ENCODE data around the gene WNK3.
"Not testable (repeated sequence)": the region's sequence is repeated elsewhere in the genome, so short reads cannot be mapped to it uniquely, and the experiment has no call there.

The WNK3 gene

DNA sequence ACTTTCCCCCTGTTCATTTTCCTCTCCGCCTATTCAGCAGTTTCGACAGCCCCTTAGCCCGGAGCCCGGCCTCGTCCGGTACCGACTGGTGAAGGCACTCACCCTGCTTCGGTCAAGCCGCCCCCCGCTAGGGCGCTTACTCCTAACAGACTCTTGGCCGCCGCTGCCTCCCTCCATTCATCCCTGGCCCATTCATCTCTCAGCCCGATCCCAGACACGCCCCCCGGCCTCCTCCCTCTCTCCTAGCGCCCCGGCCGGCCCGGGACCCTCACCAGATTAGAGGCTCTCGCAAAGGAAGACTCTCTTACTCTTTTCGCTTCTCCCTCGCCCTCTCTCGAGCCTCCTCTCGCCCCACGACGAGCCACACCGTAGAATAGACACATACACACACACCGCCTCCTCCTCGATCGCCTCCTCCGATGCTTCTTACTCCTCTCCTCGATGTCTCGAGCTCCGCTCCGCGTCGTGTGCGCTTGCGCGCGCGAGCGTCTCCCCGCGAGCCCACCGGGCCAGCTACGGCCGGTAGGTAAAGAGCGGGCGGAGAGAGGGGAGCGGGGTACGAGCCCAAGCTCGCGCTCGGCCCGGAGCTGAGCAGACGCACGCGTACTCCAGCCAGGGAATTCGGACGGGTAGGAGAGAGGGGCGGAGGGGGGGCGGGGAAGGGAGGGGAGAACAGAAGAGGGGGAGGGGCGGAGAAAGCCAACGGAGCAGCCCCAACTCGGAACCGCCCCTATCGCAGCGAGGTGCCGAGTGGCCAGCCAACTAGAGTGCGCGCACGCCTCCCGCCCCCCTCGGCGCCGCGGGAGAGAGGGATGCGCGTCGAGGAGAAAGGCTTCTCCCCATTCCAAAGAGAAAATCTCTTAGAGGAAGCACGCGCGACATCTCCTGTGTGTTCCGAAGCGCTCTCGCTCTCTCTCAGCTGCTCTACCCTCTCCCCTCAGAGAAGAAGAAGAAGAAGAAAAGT lies at the start of gene WNK3:
WNK3 (minus strand) TSS at position 633 of the 964 bp plus-strand sequence.
- peak; percentile 79 for DNase-seq

GRCh38 chrX:54407266-54407665 lies 49.4 kb upstream of the WNK3 start:
- DNase-seq, result no peak

DNA sequence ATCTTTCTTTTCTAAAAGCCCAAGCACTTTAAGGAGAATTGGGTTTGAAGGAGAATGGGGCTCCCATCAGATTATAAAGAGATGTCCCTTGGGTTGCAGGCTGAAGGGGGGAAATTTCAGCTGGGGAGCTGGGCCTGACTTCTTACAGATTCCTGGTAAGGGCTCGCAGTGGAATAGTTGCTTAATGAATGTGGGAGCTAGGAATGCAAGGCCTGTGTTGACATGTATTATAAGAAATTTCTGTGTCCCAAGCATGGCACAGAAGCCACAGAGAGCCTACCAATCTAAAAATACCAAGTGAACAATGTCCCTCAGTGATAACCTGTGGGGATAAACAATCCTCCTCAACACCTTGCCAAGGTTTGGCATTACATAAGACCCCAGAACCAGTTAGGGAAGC lies 39.3 kb upstream of the WNK3 start:
- no peak for DNase-seq

DNA sequence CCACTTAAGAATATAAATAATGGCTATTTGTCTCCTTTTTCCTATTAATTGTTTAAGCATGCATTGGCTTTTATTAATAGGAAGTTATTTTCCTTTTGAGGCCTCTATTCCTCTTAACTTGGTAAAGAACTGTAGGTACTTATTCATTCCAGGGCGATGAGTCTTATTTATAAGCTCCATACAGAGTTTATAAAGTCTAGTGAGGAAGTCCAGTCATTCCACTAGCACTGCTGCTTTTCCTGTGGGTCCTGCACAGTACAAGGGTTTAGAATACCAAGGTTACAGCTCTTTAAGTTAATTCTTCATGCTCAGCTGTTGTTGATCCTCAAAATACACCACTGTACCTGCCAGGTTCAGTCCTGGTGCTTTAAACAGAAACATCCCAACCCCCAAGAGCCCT lies 28.5 kb upstream of the WNK3 start:
- no peak for DNase-seq

GRCh38 chrX:54384661-54385060 lies 26.8 kb upstream of the WNK3 start:
- not testable (repeated sequence) for DNase-seq

- no peak for DNase-seq
Measured at GRCh38 chrX:54359408-54359807, 1.6 kb upstream of the WNK3 start.

DNA sequence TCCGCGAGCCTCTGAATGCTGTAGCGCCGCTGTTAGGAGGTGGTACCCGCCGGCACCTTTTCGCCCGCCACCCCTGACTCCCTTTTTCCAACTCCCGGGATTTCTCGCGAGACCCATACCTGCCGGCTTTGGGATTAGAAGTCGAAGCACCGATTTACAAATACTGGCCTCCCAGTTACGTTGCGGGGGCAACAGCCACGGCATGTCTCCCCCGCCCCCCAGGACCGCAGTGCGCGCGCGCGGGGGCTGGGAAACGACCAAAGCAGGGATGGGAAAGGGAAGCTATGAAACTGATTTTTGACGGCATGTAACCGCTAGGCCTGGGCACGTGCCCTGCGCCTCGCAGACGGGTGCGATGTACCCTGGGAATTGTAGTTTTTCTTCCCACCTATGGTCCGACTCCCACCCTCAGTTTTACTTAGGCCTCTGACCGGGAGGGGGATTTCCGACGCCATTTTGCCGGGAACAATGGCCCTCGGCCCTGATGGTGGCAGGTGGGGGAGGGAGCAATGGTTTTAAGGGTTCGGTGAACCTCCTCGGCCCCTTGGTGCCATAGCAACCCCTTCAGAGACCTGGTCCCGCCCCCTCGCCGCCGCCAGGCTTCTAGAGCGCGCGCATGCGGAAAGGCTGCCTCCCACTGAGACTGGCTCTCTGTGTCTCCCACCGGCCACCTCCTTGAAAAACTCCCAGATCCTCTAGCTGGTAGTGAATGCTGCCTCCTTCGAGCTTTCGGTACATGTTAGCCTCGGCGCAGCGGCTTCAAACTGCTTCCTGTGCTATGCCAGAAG lies 772 bp upstream of the WNK3 start:
- DNase-seq, result peak; percentile 85

DNA sequence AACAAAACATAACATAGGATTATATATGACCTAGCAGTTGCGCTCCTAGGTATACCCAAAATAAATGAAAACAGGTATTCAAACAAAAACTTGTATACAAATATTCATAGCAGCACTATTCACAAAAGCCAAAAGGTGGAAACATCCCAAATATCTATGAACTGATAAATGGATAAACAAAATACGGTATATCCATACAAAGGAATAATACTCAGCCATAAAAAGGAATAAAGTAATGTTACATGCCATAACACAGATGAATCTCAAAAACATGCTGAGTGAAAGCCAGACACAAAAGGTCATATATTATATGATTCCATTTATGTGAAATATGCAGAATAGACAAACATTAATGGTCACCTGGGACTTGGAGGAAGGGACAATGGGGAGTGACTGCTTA lies 5.2 kb downstream of the WNK3 start:
- DNase-seq, result no peak

GRCh38 chrX:54337383-54337782 lies 20.5 kb downstream of the WNK3 start:
- DNase-seq, result not testable (repeated sequence)

- no peak for DNase-seq
Measured at GRCh38 chrX:54325077-54325476, 32.8 kb downstream of the WNK3 start.

DNA sequence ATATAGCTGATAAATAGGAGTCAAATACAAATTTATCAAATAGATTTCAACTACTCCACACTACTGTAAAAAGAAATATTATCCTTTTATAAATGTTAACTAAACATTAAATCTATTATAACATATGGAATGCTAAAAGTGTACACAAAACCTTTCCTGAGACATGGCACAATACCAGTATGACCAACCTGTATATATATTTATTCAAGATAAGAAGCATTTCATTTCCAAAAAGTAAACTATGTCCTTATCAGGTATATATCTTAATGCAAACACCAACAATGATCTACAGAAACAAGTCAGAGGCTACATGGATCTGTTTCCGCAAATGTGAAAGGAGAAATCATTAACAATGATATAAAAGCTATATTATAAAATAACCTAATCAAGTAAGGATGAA lies 37.8 kb downstream of the WNK3 start:
- DNase-seq, result no peak

DNA sequence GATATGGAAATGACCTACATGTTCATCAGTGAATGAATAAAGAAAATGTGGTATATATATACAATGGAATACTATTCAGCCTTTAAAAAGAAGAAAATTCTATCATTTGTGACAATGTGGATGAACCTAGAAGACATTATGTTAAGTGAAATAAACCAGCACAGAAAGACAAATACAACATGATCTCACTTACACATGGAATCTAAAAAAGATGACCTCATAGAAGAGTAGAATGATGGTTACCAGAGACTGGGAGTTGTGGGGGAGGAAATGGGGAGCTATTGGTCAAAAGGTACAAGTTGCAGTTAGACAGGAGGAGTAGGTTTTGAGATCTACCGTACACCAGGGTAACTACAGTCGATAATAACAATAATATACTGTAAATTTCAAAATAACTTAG lies 51.5 kb downstream of the WNK3 start:
- no peak for DNase-seq

DNA sequence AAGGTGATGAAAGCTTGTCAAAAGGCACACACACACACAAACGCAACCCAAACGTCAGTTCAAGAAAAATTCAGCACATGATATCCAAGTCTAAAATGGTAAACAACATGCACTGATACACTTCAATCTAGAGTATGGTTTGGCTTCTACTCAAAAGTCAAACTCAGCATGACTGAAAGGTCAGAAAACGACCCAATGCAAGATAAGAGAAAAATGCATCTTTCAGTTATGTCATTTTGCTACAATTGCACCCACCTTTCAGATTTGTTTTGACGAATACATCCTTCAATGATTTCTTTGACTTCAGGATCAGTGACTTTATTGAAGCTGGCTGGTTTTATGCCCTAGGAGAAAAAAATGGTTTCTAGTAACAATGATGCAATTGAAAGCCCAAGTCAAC lies 56.3 kb downstream of the WNK3 start:
- DNase-seq, result no peak

- DNase-seq, result no peak
Measured at GRCh38 chrX:54294306-54294705, 63.5 kb downstream of the WNK3 start.

DNA sequence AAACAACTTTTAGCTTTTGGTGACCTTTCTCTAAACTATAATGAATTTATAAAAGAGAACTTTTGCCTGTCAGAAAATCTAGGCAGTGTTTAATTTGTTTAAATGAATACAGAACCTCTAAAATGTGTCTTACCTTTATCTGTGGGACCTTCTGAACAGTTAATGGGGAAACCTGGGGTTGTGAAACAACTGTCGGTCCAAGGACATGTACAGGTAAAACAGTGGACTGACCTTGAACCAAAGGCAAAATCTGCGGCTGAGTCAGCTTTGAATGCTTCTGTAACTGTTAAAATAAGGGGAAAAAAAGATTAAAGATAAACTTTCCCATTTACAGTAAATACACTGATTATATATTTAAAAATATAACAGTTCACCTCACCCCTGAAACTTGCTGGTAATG lies 65.1 kb downstream of the WNK3 start:
- no peak for DNase-seq

DNA sequence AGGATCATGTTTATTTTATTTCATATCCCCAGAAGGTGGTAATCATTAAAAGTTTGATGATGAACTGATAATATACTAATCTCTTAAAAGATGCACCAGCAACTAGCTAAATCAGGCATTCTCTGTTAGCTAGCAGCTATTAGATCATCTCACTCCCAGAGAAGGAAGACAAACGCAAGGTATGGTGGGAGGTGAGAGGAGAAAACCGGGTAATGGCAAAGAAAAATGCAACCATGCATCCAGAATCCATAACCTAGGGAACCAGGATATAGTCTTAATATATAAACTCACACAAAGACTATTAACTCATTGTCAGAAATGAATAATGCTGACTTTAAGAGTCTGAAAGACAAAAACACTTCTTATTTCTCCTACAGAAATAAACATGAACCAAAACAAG lies 66.1 kb downstream of the WNK3 start:
- no peak for DNase-seq

DNA sequence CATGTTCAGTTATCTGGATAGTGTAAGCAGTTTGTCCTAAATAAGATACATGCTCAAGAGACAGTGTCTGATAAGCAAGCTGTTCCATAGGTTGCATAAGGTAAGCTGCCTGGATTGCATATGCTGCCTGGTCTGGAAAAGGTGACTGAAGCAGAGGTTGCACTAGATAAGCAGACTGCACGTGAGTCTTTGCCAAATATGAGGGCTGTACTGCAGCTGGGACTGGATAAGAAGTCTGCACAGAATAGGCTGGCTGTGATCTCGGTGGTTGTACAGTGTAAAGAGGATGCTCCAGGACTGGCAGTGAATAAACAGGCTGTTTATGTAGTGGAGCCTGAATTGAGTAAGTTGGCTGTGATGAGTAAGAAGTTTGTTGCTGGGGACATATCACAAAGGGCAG lies 68.9 kb downstream of the WNK3 start:
- no peak for DNase-seq

GRCh38 chrX:54288277-54288676 lies 69.6 kb downstream of the WNK3 start:
- DNase-seq, result no peak

DNA sequence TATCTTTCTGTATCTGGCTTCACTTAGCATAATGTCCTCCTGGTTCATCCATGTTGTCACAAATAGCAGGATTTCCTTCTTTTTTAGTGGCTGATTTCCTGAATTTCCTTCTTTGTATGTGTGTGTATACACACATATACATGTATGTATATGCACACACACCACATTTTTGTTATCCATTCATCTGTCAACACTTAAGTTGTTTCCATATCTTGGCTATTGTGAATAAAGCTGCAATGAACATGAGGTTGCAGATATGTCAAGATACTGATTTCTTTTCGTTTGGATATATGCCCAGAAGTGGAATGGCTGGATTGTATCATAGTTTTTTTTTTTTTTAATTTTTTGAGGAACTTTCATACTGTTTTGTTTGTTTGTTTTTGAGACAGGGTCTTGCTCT lies 76.2 kb downstream of the WNK3 start:
- no peak for DNase-seq

- no peak for DNase-seq
Measured at GRCh38 chrX:54280466-54280865, 77.4 kb downstream of the WNK3 start.

DNA sequence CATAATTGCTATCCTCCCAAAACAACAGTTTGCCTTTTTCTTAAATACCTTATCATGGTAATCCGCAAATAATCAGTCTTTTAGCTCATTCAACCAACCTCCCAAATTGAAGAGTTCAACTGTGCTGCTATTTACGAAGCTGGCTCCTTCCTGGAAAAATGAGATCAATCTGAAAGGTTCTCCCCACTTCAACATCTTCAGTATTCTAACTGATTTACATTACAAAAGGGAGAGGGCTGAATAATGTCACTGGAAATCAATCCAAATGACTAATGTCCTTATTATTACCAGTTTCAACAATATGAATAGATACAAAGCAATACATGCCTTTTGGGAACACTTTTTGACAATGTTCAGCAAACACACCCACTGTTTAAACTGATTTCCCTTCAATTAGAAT lies 86.2 kb downstream of the WNK3 start:
- DNase-seq, result no peak

- peak; percentile 32 for DNase-seq
Measured at GRCh38 chrX:54248309-54248708, 109.5 kb downstream of the WNK3 start.

GRCh38 chrX:54246866-54247265 lies 111.0 kb downstream of the WNK3 start:
- DNase-seq, result no peak

DNA sequence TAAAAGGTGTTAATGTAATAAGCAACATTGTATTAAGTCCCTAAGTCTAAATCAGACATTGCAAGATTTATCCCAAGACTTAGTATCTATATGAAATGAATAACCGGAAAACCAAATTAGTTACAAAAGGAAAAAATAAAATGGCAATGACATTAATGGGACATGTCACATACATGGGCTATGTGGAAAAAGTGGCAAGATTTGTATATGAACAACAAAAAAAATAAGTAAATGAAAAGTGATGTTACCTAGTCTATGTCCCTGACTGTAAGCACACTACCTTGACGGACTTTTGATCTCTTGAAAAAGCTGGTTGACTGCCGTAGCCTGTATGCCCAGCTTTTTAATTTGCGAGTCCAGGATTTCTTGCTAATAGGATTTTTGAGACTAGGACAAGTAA lies 119.3 kb downstream of the WNK3 start:
- DNase-seq, result no peak
